ENCODE data around the gene ERICH6B. TPM values are rescaled to one million over a fixed set of nuclear protein-coding genes. Genes with fewer than 3 reads are reported as not detected.

The ERICH6B gene
- total and polyA plus RNA-seq, 4 donors, result 0.94 TPM; not detected in 3

DNA sequence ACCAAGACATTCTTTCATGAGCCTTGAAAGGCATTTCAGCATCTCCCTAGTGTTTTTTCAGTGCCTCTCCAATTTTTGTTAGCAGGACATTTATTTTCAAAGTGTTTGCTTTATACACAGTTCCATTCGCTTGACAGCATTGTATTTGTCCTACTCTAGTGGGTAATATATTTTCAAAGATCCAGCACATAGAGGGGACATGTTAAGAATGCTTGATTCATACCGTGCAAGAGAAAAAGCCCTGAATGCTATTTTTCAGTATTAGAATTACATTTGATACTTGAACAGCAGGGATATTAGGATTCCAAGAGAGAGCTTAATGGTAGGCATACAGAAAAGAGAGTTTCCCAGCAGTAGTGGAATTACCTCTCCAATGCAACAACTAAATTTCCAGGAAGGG, 21.3 kb downstream of the ERICH6B start:
- Histone ChIP-seq H3K27ac (ENCODE audit: low read depth in 1 of 2, low read length in 2 of 2) (no peak overlapping the region), H3K27me3 (ENCODE audit: control insufficient read depth in 4 of 4, insufficient read depth in 4 of 4, low read length in 3 of 4) (no peaks in the 10 kb centered on the region), H3K9me3 (ENCODE audit: control insufficient read depth in 4 of 4, low read length in 3 of 4) (no peaks in the 10 kb centered on the region), H3K9ac (ENCODE audit: low read depth in 1 of 2, low read length in 2 of 2) (no peak overlapping the region), H3K4me1 (ENCODE audit: control insufficient read depth in 4 of 4, insufficient read depth in 4 of 4, low read length in 3 of 4) (no peaks in the 10 kb centered on the region), H3K4me3 (ENCODE audit: low read depth in 1 of 3, low read length in 3 of 3) (no peak overlapping the region), H3K36me3 (ENCODE audit: control insufficient read depth in 4 of 4, insufficient read depth in 3 of 4, low read depth in 1 of 4, low read length in 3 of 4) (no peaks in the 10 kb centered on the region)
- DNase-seq (ENCODE audit: low spot score), result no peak
- no peak for TF ChIP-seq EGR1 (IDR thresholded peaks at IDR 0.05; ENCODE audit: low read depth in 2 of 2)
- no peak for TF ChIP-seq GABPA (IDR thresholded peaks at IDR 0.05 in 1 of 2, conservative IDR thresholded peaks at IDR 0.05 in 1 of 2)
- TF ChIP-seq REST (IDR thresholded peaks at IDR 0.05), result no peak
- TF ChIP-seq JUND (IDR thresholded peaks at IDR 0.05), result no peak
- TF ChIP-seq FOXA2 (IDR thresholded peaks at IDR 0.05), result no peak
- TF ChIP-seq, protein P1, sequence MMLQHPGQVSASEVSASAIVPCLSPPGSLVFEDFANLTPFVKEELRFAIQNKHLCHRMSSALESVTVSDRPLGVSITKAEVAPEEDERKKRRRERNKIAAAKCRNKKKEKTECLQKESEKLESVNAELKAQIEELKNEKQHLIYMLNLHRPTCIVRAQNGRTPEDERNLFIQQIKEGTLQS (IDR thresholded peaks at IDR 0.05), result no peak
- TF ChIP-seq CTCF (IDR thresholded peaks at IDR 0.05; ENCODE audit: low read depth, low read length, missing input control), result no peak
- TF ChIP-seq SP1 (IDR thresholded peaks at IDR 0.05), result no peak
- TF ChIP-seq YY1 (IDR thresholded peaks at IDR 0.05), result no peak
- TF ChIP-seq RXRA (IDR thresholded peaks at IDR 0.05), result no peak
- TF ChIP-seq HNF4A (conservative IDR thresholded peaks at IDR 0.05), result no peak
- TF ChIP-seq MAX (IDR thresholded peaks at IDR 0.05), result no peak
- no peak for TF ChIP-seq RAD21 (IDR thresholded peaks at IDR 0.05)
- TF ChIP-seq TAF1 (conservative IDR thresholded peaks at IDR 0.05), result no peak
- TF ChIP-seq, protein P2, sequence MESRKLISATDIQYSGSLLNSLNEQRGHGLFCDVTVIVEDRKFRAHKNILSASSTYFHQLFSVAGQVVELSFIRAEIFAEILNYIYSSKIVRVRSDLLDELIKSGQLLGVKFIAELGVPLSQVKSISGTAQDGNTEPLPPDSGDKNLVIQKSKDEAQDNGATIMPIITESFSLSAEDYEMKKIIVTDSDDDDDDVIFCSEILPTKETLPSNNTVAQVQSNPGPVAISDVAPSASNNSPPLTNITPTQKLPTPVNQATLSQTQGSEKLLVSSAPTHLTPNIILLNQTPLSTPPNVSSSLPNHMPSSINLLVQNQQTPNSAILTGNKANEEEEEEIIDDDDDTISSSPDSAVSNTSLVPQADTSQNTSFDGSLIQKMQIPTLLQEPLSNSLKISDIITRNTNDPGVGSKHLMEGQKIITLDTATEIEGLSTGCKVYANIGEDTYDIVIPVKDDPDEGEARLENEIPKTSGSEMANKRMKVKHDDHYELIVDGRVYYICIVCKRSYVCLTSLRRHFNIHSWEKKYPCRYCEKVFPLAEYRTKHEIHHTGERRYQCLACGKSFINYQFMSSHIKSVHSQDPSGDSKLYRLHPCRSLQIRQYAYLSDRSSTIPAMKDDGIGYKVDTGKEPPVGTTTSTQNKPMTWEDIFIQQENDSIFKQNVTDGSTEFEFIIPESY (IDR thresholded peaks at IDR 0.05), result no peak
- no peak for TF ChIP-seq FOXA1 (IDR thresholded peaks at IDR 0.05)
- no peak for TF ChIP-seq HNF4G (IDR thresholded peaks at IDR 0.05)
- no peak for TF ChIP-seq NR2F2 (IDR thresholded peaks at IDR 0.05)
- WGBS, result 81% methylated on average over 2 of the region's 2 CpGs
